LNCaP clone FGC (cell line): ENCODE measurements around the gene POC1B.

Experiments used
- DNase-seq: peaks from one replicate; pipeline ENCODE4 v3.0.0-alpha.2; 2011; ENCODE audit warnings: low read depth
- H3K4me3 ChIP-seq: 2 replicates; pipeline ENCODE4 v1.5.1; 2011; ENCODE audit warnings: mild to moderate bottlenecking, low read depth, low read length, control low read depth
- CTCF ChIP-seq: IDR thresholded peaks from 2 replicates; pipeline ENCODE4 v1.5.1; 2012; ENCODE audit warnings: mild to moderate bottlenecking; ENCODE audit not compliant: control insufficient read depth, insufficient read depth; ENCODE audit errors: extremely low read depth

The POC1B gene

GRCh38 chr12:89372584-89373370, 153.1 kb downstream of the POC1B start:
- DNase-seq, result no peak
- TF ChIP-seq CTCF, result no peak
- no peak overlapping the region for H3K4me3 ChIP-seq

GRCh38 chr12:89370850-89371249, 155.0 kb downstream of the POC1B start:
- no peak for DNase-seq
- H3K4me3 ChIP-seq, result no peak overlapping the region
- no peak for TF ChIP-seq CTCF

GRCh38 chr12:89370421-89370831, 155.4 kb downstream of the POC1B start:
- TF ChIP-seq CTCF, result no peak

More at GRCh38 chr12:89370421-89370831, 155.4 kb downstream of the POC1B start:
- H3K4me3 ChIP-seq, result no peak overlapping the region
- DNase-seq, result no peak
